RCC 7860 (cell line): ENCODE measurements around the gene ADAP2.
"Not testable (repeated sequence)": the region's sequence is repeated elsewhere in the genome, so short reads cannot be mapped to it uniquely, and the experiment has no call there.

Source experiments
- DNase-seq: peaks from one replicate; pipeline ENCODE4 v3.0.0-alpha.2; 2015; ENCODE audit warnings: low spot score
- FAIRE-seq: peaks from 2 replicates; lab custom pipeline; 2012; peaks lifted over from hg19 to GRCh38; lab: Jason Lieb, UNC

Gene ADAP2

GRCh38 chr17:30929081-30929633 is 7.4 kb downstream of the ADAP2 start:
- no peak for DNase-seq
- FAIRE-seq, result no peak

- not testable (repeated sequence) for FAIRE-seq
Measured at GRCh38 chr17:30929861-30930260, 8.1 kb downstream of the ADAP2 start.

DNA sequence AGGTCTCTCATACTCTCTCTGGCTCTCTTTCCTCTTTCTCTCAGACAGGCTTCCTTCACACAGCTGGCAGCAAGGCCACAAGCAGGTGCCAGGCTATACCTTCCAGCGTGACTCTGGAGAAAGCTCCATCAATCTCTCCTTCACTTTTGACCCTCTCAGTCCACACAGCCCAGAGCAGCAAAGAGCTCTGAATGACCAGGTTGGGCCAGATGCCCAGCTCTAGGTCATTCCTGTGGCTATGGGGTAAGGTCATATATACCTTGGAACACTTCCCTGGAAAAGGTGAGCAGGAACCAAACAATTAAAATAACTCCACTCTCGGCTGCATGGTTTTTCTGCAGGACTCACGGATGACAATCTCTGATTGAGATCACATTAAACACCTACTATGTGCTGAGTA is 8.8 kb downstream of the ADAP2 start:
- DNase-seq (no peak), FAIRE-seq (no peak)

More at GRCh38 chr17:30929861-30930260, 8.1 kb downstream of the ADAP2 start:
- not testable (repeated sequence) for DNase-seq

- DNase-seq, FAIRE-seq: not testable (repeated sequence)
Measured at GRCh38 chr17:30931582-30931981, 9.8 kb downstream of the ADAP2 start.

GRCh38 chr17:30933966-30934365 is 12.2 kb downstream of the ADAP2 start:
- FAIRE-seq, result no peak
- no peak for DNase-seq

DNA sequence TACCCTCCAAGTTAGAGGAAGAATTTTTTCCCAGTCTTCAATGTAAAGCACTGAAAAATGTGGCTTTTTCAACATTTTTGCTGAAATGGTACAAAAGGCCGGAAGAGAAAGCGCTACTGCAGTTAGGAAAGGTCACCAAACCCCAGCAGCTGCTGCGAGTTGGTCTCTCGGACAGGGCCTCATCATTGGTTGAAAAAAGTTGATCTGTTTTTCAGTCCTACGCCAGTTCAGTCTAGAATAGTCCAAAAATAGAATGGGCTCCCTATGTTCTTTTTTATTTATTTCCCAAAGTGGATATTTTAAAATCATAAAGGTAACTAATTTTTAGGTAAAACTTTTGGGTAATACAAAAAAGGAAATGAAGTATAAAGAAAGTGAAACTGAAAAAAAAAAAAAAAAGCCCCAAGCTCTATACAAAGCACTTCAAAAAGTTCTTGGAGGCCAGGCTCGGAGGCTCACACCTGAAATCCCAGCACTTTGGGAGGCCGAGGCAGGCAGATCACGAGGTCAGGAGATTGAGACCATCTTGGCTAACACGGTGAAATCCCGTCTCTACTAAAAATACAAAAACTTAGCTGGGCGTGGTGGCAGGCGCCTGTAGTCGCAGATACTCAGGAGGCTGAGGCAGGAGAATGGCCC is 17.4 kb downstream of the ADAP2 start:
- FAIRE-seq (no peak), DNase-seq (no peak)

- peak; percentile 96 for FAIRE-seq
- peak; percentile 78 for DNase-seq
Measured at GRCh38 chr17:30942308-30943079, 20.7 kb downstream of the ADAP2 start.

DNA sequence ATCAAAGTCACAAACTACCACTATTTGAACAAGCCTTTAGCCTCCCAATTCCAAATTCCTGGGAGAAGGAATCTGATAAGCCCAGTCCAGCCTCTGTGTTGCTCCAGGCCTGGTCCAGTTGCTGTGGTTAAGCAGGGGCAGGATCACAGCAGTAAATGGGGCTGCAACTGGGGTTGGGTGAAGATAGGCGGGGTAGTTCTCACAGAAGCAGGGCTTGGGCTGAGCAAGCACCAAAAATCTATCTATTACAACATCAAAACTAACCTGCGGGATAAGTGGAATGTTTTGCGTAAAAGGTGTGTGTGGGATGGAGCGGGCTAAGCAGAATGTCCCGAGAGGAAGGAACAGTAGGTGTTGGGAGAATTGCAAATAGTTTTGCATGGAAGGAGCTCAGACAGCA is 26.1 kb downstream of the ADAP2 start:
- no peak for DNase-seq
- FAIRE-seq, result no peak

- no peak for DNase-seq
- FAIRE-seq, result no peak
Measured at GRCh38 chr17:30950189-30950588, 28.4 kb downstream of the ADAP2 start.

DNA sequence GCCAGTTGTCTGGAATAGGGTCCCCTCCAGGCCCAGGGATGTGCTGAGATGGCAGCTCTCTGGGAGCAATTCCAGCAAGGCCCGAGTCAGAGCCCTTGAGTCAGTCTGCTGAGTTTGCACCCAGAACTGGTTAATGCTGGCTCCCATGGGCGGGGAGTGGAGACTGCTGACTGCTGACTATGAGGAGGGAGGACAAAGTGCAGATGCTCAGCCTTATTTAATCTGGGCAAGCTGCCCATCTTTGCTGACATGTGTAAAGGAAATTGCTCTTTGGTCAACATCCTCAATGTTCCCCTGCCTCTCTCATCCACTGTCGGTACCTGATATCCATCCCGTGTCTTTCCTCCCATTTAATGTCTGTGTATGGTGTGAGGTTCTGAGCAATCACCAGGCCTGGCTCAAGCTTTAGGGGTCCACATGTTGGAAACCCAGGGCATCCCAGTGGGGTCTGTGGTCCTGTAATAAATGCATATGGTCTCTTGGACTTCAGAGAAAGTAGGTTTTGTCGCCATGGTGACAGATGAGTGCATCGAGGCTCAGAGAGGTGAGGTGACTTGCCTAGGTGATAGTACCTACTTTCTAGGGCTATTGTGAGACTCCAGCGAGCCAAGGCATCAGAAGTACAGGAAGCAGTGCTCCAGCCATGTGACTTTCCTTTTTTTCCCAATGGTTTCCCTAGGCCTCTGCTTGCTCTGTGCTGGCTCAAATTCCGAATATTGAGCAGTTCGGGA is 29.1 kb downstream of the ADAP2 start:
- peak; percentile 83 for FAIRE-seq

GRCh38 chr17:30952638-30953393 is 31.1 kb downstream of the ADAP2 start:
- no peak for FAIRE-seq
- DNase-seq, result no peak

More for the DNA sequence above, 29.1 kb downstream of the ADAP2 start:
- DNase-seq, result peak; percentile 87

DNA sequence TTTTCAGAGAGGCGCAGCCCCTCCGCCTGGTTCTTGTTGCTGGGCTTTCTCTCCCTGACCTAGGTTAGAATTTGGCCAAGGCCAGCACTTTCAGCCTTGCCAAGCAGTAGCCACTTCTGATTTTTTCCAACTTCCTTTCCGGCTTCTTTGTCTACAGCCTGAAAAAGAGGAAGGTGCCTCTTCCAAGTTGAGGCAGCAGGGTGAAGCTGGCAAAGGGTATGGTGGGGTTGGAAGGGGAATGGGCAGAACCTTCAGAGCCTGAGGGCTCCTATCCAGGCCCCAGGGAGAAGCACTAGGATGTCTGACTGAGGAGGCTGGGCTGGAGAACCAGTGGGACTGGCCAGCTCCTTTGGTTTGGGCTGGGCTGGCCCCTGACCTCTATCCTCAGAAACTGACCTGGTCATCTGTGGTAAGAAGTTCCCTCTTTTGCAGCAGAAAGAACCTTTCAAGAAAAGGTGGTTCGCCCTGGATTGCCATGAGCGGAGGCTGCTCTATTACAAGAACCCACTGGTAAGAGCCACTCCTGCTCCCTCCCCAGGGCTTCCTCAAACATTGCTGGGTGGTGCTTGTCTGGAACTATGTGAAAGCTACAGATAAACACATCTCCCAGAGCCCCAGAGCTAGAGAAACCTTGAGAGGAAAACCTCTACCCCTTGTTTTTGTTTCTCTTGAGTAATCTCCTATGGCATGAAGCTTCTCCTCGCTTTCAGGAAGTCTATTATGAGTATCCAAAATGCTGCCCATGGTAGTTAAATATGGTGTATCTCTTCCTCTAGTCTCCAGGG is 32.5 kb downstream of the ADAP2 start:
- FAIRE-seq (no peak), DNase-seq (no peak)

GRCh38 chr17:30956764-30957374 is 35.1 kb downstream of the ADAP2 start:
- FAIRE-seq (no peak), DNase-seq (no peak)

DNA sequence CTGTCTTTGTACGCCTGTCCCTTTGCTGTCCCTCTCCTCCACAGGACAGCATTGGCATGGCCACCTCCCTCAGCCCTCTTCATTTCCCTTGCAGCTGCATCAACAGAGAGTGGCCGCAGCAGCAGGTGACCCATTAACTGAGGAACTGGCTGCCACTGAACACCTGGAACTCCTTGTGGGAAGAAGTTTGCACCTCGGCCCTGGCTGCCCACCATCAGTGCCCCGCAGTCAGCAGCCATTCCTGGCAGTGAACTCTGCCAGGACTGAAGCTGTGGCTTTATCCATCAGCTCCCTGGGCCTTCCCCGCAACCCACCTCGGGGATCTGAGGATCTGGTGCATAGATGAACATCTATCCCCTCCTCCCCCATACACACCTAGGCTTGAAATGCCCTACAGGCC is 36.0 kb downstream of the ADAP2 start:
- no peak for DNase-seq
- no peak for FAIRE-seq

DNA sequence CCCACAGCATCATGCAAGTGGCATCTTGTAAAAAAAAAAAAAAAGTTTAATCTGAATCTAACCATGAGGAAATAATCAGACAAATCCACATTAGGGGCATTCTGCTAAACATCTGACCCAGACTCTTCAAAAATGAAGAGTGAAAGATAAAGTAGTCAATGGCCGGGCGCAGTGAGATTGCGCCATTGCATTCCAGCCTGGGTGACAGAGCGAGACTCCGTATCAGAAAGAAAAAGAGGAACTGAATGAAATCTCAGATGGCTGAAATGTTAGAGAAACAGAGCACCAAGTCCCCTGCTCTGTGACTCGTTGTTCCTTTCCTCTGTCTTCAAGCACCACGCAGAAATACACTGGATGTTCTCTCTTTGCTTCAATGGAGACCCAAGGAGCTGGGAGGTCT is 36.4 kb downstream of the ADAP2 start:
- FAIRE-seq (no peak), DNase-seq (no peak)

DNA sequence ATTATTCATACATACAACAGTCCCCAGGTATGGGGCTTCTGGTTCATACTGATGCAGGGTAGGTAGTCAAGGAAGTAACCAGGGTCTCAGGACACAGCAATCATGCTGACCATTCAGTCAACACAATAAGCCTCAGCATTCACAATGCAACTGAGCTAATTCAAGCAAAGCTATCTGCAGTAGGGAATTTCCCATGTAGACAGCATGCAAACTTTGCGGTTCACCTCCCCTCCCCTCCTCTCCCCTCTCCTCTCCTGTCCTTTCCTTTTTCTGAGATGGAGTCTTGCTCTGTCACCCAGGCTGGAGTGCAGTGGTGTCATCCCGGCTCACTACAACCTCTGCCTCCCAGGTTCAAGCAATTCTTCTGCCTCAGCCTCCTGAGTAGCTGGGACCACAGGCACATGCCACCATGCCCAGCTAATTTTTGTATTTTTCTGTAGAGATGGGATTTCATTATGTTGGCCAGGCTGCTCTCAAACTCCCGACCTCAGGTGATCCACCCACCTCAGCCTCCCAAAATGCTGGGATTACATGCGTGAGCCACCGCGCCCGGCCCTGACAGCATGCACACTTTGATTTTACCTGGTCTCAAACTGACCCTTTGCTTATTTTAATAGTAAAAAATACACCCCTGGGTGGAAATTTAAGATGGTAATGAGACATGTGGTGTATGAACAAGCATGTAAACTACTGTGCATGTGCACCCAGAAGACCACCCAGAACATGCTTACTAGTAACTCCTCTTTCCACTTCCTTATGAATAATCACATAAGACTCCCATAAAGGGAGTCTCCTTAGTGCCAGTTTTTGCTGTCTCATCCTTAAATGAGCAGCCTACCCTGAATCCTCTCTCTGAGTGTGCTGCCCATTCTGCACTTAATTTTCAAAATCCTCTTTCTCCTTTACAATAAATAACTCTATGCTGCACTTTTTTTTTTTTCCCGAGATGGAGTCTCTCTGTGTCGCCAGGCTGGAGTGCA is 39.8 kb downstream of the ADAP2 start:
- DNase-seq, result peak; percentile 92
- FAIRE-seq, result peak; percentile 91

- FAIRE-seq, DNase-seq: not testable (repeated sequence)
Measured at GRCh38 chr17:30964312-30964711, 42.6 kb downstream of the ADAP2 start.

DNA sequence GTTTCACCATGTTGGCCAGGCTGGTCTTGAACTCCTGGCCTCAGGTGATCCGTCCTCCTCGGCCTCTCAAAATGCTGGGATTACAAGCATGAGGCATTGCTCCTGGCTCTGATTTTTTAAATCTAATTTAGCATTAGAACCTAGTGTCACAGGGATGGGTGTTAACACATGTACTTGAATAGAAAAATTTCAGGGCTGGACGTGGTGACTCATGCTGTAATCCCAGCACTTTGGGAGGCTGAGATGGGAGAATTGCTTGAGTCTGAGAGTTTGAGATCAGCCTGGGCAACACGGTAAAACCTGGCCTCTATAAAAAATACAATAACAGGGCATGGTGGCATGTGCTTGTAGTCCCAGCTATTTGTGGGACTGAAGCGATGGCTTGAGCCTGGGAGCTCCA is 43.1 kb downstream of the ADAP2 start:
- DNase-seq (peak; percentile 12), FAIRE-seq (no peak)
